Retinal pigment epithelial cell (primary cell): ENCODE data around the gene FAAH.

Source experiments
- DNase-seq: peaks from one replicate; pipeline ENCODE4 v3.0.0-alpha.2; 2010; ENCODE audit warnings: low read depth
- H3K4me3 ChIP-seq: 2 replicates; pipeline ENCODE4 v1.5.1; 2011; ENCODE audit warnings: mild to moderate bottlenecking, low read length, control low read depth, moderate library complexity
- TF ChIP-seq, protein P1 (sequence below): conservative IDR thresholded peaks from 2 replicates; pipeline ENCODE4 v1.5.1; 2011; ENCODE audit warnings: low read depth, low read length, control low read depth, inconsistent platforms

The FAAH gene

DNA sequence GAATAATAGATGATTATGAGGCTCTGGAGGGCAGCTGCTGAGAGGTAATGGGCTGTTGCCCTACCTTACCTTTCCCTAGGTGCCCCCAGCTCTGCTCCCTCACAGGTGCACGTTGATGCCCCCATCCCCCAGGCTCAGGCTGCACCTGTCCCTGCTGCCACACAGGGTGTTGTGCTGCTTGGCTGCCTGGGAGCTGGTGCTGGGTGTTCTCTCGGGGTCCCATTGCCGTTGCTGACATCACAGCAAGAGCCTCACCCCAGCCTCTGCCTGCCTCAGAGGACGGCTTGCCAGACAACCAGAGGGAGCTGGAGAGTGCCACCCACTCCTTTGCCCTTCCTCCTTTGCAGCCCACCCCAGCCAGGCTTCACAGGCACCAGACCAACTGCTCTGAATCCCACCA is 64.1 kb downstream of the FAAH start:
- TF ChIP-seq, protein P1, sequence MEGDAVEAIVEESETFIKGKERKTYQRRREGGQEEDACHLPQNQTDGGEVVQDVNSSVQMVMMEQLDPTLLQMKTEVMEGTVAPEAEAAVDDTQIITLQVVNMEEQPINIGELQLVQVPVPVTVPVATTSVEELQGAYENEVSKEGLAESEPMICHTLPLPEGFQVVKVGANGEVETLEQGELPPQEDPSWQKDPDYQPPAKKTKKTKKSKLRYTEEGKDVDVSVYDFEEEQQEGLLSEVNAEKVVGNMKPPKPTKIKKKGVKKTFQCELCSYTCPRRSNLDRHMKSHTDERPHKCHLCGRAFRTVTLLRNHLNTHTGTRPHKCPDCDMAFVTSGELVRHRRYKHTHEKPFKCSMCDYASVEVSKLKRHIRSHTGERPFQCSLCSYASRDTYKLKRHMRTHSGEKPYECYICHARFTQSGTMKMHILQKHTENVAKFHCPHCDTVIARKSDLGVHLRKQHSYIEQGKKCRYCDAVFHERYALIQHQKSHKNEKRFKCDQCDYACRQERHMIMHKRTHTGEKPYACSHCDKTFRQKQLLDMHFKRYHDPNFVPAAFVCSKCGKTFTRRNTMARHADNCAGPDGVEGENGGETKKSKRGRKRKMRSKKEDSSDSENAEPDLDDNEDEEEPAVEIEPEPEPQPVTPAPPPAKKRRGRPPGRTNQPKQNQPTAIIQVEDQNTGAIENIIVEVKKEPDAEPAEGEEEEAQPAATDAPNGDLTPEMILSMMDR, result no peak
- H3K4me3 ChIP-seq, result no peak overlapping the region
- no peak for DNase-seq

GRCh38 chr1:46458846-46459245 is 64.7 kb downstream of the FAAH start:
- DNase-seq, result peak; percentile 18
- TF ChIP-seq, protein P1, result no peak
- H3K4me3 ChIP-seq, result no peak overlapping the region

DNA sequence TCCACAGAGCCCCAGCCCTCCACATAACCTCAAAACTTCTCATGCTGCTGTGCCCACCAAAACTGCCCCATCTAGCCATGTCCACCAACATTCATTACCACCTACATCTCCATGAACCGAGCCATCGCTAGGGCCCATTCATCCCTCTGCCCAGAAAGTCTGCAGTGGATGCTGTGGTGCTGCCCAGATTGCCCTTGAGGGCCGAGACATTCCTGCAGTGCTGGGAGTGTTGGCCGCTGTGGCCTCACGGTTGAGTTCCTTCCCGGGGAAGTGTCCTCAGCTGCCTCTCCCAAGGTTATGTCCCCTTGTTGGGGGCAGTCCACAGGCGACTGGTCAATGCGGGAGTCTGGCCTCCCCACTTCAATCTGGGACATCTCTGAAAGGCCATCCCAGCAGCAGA is 65.2 kb downstream of the FAAH start:
- DNase-seq, result no peak
- TF ChIP-seq, protein P1, result no peak
- no peak overlapping the region for H3K4me3 ChIP-seq

DNA sequence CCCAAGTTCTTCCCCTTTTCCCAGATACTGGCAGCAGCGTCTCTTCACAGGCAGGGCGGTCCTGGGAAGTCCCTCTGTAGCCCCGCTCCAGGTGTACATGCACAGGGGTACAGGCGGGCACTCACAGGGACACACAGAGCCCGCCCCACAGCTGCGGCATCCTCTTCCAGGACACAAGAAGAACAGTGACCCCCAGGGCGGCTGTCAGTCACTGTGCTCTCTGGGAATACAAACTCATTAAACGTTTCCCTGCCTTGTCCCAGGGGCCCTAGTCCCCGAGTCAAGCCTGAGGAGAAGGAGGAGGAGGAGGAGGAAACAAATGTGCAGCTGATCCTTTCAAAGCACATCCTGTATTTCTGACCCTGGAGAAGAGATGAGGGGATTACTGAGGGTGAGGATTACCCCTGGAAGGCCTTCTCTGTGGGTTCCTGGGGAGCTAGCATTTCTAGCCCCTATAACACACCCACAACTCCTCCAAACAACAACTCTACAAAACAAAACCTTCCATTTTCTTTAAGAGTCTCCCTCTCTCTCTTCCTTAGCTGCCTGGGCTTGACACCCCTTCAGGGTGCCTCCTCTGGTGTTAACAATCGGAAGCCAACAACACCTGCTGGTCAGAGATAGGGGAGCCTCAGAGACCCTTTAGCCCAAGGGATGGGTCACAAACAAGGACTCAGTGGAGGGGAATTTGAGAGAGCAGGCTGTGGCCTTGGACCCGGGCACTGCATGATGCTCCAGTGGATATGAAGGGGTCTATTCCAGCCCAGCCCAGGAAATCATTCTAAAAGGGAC is 67.1 kb downstream of the FAAH start:
- no peak overlapping the region for H3K4me3 ChIP-seq
- TF ChIP-seq, protein P1, result no peak
- DNase-seq, result no peak

DNA sequence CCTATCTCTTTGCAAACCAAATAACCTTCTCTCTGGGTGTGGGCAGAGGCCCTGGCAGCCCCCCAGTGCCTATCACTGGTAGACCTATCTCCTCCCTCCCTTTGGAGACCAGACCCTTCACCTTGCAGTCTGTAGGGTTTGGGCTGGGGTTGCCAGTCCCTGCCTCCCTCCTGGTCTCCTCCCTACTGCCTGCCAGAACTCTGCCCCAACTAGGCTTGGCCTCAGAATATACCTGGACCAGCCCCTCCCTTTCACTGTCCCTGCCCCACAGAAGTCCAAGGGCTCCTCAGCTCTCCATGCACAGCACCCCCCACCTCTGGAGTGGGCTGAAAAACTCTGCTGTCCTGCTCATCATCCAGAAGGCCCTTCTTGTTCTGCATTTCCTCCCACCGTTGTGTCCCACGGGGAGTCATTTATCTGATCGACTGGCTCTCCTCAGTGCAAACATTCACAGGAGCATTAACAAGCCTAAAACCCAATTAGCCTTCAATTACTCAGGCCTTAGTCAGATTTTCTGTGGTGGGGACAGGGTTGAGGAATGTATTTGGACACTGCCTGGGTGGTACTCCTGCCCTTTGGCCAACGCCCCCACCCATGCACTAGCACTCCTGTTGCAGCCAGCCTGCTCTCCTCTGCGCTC is 67.8 kb downstream of the FAAH start:
- no peak overlapping the region for H3K4me3 ChIP-seq
- TF ChIP-seq, protein P1, result no peak
- peak; percentile 31 for DNase-seq
